ENCODE measurements around the gene HSBP1L1.

HSBP1L1 gene

DNA sequence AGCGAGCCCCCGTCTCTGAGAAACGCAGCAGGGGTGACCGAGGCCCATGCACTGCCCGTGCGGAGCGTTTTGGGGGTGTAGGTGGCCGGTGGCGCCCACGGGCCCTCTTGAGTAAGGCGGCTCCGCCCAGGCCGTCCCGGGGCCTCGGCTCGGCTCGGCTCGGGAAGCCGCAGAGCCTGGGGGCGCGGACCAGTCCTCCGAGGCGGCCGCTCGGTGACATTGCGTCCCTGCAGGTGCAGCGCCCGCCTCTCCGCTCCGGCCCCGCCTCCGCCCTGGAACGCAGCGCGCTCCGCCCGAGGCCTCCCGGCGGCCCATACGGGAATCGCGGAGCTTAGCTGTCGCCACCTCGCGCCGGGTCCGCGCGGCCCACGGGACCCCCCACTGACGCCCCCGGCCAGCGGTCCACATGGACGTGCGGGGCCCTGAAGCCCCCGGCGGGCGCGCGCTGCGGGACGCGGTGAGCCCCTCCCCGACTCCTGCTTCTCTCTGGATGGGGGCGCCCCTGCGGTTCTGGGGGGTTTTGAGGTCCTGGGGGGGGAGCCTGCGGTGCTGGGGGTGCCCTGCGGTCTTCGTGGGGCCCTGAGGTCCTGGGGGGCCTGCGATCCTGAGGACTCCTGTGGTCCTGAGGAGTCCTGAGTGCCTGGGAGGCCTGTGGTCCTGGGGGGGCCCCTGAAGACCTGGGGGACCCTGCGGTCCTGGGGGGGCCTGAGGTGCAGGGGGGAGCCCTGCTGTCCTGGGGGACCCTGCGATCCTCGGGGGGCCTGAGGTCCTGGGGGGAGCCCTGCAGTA, at the start of gene HSBP1L1:
TSS of gene HSBP1L1 (plus strand) at position 314 of the 789 bp plus-strand sequence. CDS start at position 407, 93 bp downstream.
- no peak for DNase-seq (ENCODE audit: low read depth in 2 of 3, low spot score in 2 of 3)

DNA sequence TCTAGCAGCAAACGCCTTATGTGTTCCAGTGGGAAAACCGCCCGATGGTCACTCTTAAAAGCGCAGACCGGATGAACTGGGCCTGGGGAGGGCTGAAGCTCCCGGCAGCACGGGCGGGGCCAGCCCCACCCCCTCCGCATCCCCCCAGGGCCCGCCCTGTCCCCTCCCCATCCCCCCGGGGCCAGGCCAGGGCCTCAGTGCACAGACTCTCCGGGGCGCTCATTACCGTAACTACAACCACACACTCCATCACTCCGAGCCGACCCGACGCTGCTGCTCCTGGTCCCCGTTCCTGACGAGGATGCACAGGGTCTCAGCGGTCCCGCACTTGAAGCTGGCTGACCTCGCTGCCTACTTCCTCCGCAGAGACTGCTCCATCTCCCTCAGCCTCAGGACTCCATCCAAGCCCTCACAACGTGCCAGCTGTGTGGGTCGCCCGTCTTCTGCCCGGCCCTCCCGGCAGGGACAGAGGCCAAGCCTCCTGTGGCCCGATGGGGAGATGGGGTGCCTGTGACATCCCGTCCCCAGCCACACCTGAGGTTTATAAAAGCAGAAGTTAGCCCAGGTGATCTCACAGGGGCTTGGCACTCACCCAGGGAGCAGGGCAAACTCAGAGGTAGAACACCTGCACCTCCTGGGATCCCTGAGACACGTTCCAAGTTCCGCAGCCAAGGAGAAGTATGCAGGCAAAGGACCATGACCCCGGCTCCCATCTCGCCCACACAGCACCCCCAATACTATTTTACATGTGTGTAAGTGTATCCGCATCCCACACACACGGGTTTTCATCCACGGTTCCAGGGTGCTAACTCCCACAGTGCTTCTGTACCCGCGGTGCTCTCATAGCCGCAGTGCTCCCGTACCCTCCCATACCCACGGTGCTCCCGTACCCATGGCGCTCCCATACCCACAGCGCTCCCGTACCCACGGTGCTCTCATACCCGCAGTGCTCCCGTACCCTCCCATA, 49.0 kb upstream of the HSBP1L1 start:
- DNase-seq (ENCODE audit: low read depth in 2 of 3, low spot score in 2 of 3): no peak

DNA sequence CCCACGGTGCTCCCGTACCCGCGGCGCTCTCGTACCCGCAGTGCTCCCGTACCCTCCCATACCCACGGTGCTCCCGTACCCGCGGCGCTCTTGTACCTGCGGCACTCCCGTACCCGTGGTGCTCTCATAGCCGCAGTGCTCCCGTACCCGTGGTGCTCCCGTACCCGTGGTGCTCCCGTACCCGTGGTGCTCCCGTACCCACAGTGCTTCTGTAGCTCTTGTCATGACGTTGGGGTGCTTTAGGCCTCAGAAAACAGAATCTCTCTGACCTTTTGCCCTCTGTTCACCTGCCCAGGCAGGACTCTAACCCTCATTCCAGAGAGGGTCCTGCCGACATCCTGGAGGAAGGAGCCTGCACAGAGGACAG, 48.3 kb upstream of the HSBP1L1 start:
- no peak for DNase-seq (ENCODE audit: low read depth in 2 of 3, low spot score in 2 of 3)

DNA sequence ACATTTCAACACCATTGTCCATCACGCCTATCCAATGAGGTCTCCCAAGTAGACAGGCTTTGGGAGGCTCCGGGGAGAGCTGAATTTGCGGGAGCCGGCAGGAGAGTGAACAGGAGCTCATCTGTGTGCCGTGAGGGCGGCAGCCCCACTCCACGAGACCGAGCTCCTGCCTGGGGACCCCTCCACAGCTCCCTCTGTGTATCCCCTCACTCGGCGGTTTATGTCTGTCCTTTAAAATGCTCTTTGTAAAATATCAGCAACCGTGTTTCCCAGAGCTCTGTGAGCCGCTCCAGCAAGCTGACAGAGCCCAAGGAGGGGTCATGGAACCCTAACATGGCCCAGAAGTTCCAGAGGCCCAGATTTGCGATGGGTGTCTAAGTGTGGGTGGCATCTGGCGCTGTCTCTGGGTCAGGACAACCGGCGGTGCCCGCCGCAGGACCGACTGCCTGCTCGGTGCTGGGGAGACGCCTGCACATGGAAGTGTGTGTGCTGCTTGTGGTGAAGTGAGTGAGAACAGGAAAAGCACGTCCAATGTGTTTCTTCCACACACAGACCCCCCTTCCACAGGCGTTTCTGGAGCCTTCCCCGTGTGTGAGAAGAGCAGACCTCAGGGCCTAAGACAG, 47.8 kb upstream of the HSBP1L1 start:
- no peak for DNase-seq (ENCODE audit: low read depth in 2 of 3, low spot score in 2 of 3)

DNA sequence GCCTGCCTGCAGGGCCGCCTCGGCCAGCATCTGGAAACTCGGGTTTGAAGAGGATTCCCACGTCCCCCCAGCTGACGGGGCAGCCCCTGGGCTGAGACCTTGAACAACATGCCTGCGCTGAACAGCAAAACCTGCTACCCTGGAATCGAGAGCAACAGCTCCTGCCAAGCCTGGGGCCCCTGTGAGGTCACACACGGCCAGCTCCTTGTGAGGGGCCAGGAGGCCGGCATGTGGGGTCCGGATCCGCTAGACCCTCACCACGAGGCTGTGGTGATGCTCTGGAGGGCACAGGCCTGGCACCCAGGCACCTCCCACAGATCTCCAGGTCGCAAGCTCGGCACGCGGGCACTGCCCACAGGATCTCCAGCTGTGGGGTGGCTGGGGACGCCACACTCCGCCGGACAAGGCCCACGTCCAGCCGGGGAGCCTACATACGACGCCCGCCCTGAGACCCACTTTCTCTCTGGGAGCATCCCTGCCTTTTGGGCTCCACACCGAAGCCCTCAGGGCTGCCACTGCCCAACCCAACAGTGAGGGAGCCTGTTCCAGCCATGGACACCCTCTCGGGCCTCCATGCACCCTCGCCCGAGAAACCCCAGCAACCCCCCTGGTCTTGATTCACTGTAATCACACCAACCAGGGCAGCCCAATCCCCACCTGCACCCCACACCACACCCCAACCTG, 47.1 kb upstream of the HSBP1L1 start:
- no peak for DNase-seq (ENCODE audit: low read depth in 2 of 3, low spot score in 2 of 3)

DNA sequence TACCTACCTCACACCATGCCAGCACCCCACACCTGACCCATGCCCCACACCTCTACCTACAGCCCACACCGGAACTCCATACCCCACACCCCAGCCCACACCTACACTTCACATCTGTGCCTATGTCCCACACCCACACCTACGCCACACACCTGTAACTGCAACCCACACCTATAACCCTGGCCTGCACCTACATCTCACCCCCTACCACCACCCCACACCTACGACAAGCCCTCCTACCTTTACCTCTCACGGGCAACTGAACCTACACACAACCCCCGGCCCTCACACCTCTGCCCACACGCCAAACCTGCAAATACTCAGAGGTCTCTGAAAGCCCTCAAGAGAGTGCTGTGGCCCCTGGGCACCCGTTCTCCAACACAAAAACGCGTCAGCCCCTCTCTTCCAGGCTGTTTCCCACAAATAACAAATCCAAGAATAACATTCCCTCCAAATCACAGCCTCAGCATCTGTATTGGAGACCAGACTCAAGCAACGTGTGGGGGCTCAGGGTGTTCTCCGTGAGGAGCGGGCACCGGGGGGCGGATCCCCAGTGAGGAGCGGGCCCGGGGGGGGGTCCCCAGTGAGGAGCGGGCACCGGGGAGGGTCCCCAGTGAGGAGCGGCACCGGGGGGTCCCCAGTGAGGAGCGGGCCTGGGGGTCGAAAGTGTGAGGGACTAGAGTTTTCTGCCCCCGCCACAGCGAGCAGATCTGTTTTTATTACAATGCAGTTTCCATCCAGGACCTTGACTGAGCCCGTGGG, 46.4 kb upstream of the HSBP1L1 start:
- no peak for DNase-seq (ENCODE audit: low read depth in 2 of 3, low spot score in 2 of 3)

DNA sequence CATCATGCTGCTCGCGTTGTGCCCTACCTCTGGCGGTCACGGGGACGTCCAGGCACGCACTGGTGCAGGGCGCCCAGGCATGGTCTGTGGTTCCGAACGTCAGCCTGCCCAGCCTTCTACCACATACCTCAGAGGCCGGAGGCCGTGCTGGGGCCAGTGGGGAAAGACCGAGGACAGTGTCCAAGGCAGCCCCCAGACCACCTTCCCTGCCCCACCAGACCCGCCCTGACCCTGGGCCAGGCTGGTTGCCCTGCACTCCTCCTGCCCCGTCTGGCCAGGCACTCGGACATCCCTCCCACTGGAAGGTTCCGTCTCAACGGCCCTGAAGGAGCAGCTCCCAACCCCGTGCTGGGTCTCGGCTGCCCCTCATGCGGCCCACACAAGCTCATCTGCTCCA, 45.8 kb upstream of the HSBP1L1 start:
- no peak for DNase-seq (ENCODE audit: low read depth in 2 of 3, low spot score in 2 of 3)

DNA sequence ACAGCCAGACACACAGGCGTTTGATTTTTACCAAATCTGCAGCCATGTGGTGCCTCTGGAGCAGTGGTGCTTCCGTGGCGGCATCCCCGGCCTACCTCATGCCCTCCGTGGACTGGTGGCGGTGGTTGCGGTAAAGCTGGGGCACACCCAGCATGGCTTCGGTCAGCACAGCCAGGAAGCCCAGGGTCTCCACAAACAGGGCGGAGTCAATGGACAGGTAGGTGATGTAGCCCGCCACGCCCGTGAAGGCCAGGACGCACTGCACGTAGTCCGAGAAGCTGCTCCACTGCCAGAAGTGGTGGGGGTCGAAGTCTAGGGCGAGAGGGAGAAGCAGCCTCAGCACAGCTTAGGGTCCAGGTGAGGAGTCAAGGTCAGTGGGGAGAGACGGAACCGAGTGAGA, 45.4 kb upstream of the HSBP1L1 start:
- no peak for DNase-seq (ENCODE audit: low read depth in 2 of 3, low spot score in 2 of 3)

DNA sequence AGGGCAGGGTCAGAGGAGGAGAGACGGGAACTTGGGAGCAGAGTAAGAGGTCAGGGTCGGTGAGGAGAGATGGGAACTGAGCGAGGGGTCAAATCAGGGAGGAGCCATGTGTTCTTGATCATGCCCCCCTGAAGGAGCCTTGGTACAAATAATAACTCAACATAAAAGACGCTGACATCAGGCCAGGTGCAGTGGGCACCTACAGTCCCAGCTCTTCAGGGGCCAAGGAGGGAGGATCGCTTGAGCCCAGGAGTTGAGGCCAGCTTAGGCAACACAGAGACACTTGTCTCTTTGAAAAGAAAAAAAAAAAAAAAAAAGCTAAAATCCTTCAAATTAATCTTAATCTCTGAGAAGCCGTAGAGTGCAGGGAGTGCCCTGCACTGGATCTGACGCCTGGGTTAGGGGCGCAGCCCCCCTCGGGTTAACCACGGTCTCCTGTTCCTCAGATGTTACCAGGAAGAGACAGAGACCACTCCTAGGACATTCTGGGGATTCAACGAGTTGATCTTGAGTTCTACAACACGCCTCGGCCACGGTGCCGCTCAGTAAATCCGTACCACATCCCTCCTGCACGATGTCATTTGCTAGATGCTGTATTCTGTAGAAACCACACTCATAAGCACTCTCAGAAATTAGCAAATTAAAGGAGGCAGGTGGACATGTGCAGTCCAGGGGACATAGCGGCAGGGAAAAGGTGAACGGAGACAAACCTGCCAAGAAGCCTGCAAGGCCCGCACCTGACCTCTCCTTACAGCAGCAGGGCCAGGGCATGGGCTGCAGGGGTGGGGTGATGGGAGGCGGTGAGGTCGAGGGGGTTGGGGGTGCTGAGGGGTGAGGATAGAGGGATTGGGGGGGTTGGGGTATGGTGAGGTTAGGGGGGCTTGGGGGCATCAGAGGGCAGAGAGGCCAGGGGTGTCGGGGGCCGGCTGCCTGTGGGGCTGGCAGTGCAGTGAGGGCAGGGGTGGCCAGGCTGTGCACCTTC, 42.2 kb upstream of the HSBP1L1 start:
- DNase-seq (ENCODE audit: low read depth in 2 of 3, low spot score in 2 of 3): no peak

DNA sequence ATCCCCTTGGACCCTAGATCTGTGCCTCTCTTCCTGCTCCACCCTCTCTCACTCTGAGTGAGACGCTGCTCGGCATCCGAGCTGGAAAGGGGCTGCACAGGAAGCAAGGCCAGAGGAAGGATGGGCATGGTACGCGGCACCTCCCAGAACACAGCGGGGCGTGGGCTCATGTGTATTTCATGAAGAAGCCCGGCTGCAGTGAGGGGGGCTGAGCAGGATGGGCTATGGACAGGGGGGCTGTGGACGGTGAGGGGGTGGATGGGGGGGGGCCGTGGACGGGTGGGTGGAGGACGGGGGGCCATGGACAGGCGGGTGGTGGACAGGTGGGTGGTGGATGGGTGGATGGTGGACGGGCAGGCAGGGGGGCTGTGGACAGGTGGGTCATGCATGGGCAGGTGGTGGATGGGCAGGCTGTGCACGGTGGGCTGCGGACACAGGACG, 41.5 kb upstream of the HSBP1L1 start:
- no peak for DNase-seq (ENCODE audit: low read depth in 2 of 3, low spot score in 2 of 3)

DNA sequence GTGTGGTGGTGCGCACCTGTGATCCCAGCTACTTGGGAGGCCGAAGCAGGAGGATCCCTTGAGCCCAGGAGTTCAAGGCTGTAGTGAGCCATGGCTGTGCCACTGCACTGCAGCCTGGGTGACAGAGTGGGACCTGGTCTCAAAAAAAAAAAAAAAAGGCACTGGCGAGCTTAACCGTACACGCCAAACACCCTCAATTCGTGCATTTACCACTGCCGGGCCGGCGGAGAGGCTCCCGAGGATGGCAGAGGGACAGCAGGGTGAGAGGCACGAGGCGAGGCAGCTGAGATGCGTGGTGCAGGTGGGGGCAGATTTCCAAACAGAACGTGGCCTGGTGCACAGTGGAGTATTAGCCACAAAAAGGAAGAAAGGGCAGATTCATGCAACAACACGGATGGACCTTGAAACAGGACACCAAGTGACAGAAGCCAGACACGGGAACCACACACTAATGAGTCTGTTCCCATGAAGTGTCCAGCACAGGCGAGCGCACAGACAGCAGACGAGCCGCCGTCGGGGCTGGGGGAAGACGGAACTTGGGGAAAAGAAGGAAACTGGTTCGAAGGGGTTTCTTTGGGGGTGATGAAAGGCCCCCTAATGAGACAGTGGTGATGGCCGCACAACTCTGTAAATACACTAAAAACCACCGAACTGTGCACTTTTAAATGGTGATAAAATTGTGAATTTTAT, 40.4 kb upstream of the HSBP1L1 start:
- no peak for DNase-seq (ENCODE audit: low read depth in 2 of 3, low spot score in 2 of 3)

DNA sequence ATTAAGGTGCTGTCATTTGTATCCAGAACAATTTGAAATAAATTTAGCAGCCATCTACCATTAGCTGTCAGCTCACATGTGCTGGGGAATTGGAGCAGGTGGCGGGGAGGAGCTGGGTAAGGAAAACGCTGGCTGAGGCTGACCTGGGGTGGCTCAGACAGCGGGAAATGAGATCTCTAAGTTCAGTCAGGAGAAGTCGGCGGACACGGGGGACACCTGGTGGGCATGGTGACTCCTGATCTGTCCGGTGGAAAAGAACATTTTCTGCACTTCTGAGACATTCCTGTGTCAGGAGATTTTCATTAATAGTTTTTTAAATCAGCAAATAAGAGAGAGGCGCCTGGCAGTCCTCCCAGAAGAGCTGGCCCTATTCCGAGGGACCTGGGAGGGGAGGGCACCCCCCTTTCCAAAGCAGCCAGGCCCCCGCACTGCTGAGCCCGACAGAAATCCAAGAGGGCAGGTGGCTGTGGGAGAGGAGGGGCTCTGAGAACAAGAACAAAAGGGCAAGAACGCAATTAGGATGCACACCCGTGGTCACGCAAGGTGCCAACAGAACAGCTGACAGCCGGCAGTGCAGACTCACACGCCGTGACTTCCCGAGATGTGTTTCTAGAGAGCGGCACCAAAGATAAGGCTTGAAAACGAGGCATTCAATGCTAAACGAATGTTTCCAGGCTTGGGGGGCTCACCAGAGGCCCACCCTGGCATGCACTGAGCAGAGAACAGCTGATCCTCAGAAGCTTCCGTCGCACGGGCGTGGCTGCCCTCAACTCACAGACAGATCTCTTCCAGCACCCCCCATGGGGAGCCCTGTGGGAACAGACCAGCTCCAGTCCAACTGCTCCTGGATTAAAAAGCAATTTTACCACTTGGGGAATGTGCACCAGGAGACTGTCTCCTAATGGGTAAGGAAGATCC, 39.4 kb upstream of the HSBP1L1 start:
- no peak for DNase-seq (ENCODE audit: low read depth in 2 of 3, low spot score in 2 of 3)

DNA sequence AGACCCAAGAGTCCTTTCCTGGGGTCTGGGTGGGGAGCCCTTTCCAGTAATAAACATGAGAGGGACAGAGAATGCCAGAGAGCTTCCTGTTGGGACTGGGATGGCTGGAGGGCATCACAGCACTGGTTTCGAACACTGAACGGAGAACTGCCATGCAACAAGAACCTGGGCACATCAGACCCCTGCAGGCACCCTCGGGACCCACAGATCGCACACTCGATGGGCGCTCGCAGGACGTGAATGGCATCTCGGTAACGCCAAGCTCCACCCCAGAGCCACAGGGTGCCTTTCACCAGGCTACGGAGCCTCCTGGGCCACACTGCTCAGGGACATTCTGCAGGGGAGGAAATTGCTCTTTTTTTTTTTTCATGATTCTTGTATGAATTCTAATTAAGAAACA, 38.1 kb upstream of the HSBP1L1 start:
- no peak for DNase-seq (ENCODE audit: low read depth in 2 of 3, low spot score in 2 of 3)

DNA sequence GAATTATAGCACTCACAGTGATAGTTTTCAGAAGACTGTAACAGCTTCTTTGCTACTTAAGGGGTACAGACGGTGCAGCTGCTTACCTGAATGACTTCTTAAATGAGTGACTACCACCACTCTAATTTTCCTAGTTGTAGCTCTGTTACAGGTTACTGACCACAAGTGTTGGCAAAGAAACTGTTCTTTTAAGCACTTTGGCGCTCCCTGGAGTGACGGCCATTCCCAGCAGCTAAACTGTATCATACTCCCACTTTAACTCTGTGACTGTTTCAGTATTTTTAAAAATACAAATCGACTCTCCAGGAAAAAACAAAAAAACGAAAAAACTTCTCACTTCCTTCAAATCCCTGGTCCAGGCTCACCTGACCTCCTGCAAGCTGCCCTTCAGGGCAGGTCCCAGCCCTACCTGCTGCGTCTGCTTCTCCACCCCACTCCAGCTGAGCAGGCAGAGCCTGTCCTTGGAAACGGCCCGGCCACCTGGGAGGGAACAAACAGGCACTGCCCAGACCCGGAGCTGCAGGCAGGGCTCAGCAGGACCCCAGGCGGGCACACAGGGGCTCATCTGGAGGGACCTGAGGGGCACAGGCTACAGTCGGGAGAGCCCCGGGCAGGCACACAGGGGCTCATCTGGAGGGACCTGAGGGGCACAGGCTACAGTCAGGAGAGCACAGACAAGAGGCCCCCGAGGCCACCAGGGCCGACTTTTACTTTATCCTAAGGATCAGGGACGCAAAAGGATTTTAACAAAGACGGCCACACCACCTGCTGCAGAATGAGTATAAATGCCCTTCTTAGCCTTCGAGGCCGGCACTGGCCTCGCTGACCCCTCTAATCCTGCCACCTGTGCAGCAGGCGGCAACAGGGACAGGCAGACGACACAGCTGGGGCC, 37.5 kb upstream of the HSBP1L1 start:
- DNase-seq (ENCODE audit: low read depth in 2 of 3, low spot score in 2 of 3): no peak

DNA sequence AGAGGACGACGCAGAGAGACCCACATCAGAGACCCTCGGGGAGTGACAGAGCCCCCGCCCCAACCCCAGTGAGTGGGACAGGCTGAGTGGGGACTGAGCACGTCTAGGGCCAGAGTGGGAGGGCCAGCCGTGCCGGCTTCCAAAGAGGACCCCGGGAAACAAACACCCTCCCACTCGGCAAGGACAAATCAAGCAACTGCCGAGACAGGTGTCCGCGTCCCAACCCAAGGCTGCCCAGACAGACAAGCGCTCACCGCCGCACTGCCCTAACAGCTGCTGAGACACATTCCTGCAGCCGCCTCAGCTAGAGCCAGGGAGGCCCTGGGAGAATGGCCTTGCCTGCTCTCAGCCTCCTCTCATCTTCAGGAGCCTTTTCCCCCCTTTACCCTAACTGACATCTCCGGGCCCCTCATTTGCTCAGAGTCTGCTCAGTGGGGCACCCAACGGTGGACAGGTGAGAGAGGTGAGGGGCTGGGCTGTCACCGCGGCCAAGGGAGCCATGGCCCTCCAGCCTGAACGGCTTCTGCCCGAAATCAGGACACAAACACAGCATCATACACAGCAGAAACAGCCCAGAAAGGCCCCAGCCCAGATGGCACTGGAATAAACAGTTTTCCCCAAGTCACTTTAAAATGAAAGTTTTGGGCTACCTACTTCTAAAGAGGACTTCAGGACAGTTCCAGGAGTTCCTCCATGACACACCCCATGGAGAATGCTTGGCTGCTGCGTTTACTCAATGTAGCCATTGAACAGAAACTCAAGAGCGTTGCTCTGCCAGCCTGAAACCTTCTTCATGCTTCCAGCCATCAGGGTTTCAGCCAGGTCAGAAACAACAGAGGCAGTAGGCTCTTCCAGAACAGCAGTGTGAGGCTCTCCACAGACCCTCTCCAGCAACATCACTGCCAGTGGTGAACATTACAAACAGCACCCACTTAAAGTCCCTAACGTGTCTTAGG, 36.6 kb upstream of the HSBP1L1 start:
- no peak for DNase-seq (ENCODE audit: low read depth in 2 of 3, low spot score in 2 of 3)
